ENCODE measurements around the gene CAMTA1. TPM values are rescaled to one million over a fixed set of nuclear protein-coding genes. Genes with fewer than 3 reads are reported as not detected.

Gene CAMTA1
- total RNA-seq, 4 donors from 2014 or later: 45.3 to 68.9 (median 62.0) TPM

- DNase-seq (ENCODE audit: low spot score): no peak
- TF ChIP-seq CTCF (IDR thresholded peaks at IDR 0.05): no peak
- ATAC-seq (ENCODE audit: low FRiP score): no peak
These were observed 37.5 kb downstream of the CAMTA1 start for GRCh38 chr1:6822530-6823359.

- ATAC-seq (ENCODE audit: low FRiP score) (no peak), DNase-seq (ENCODE audit: low spot score) (no peak)
- no peak for TF ChIP-seq CTCF (IDR thresholded peaks at IDR 0.05)
These were observed 38.5 kb downstream of the CAMTA1 start for GRCh38 chr1:6823793-6824192.

DNA sequence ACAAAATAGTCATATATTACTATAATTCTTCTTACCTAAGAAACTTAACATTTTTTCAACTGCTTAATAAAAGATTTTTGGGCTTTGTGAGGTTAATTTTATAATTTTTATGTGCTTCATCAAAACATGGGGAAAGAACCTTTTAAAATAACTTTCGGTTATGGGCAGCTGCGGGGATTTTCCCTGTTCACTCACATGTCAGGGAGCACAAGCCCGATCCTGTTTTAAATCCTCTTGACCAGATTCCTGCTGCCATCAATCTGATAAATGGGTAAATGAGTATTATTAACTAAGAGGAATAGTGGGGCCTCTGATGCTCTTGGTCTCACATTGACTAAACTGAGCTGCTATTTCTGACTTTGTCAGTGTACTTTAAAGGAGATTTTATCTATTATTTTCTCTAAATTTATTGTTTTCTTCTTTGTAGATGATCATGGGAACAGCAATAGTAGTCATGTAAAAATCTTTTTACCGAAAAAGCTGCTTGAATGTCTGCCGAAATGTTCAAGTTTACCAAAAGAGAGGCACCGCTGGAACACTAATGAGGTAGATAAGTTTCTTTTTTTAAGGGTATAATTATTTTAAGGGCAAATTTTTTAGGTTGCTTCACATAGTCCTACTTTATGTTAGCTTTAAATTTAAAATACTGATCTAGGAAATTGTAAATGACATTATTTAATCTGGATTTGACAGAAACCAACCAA is 39.6 kb downstream of the CAMTA1 start:
- DNase-seq (ENCODE audit: low spot score): no peak
- ATAC-seq (ENCODE audit: low FRiP score): no peak
- no peak for TF ChIP-seq CTCF (IDR thresholded peaks at IDR 0.05)

DNA sequence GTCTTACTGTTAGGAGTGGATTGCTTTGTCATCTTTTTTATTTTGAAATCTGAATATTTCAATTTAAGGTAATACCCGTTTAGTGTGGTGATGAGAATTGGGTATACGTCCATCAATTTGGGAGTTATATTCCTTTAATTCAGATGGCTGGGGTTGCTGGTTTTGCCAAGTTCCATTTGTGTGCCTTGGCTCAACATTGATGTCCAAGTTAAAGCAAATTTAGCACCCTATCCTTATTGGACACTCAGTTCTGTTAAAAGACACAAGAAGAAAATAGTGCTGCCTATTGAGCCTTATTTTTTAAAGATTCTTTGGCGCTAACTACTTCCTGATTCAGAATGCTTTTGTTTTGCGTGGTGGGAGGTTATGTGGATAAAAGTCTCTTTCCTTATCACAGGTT is 40.6 kb downstream of the CAMTA1 start:
- ATAC-seq (ENCODE audit: low FRiP score) (no peak), DNase-seq (ENCODE audit: low spot score) (no peak)
- TF ChIP-seq CTCF (IDR thresholded peaks at IDR 0.05): no peak

DNA sequence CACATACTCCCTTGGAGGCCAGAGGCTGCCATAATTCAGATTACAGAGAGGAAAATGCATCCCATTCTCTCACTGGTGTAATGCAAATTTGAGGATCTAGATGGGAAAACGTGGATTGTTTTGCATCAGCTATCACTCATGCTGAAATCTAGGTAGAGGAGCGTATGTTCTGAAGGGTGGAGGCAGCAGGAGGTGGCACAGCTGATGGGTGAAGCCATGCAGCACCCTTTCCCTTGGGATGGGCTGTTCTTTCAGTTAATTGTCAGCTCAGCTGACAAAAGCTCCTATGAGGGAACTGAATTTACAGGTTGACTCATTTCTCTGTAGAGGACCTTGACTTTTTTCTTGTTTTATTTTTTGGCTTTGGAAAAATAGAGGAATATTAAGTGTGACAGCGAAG is 41.8 kb downstream of the CAMTA1 start:
- no peak for DNase-seq (ENCODE audit: low spot score)
- ATAC-seq (ENCODE audit: low FRiP score): no peak
- TF ChIP-seq CTCF (IDR thresholded peaks at IDR 0.05): no peak

DNA sequence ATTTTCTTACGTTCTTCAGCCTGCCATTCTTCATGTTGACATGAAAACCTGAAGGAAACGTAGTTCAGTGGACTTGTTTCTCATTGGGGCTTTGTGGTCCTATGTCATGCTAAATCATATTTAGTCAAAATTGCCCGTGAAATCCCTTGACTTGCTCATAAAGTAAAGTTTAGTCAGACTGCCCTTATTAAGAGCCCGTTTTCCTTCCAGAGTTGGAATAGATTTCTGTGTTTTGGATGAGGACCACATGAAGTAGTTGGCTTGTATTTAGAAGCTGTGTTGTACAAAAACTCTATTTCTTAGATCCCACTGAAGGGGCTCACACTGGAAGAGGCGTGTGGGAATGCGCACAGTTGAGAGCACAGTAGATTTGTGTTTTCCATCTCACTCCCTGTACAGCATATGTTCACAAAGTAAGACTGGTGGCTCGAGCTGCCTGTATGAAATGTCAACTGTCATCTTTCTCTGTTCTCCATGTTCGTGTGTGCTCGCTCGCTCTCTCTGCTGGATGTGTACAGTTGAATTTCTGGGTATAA is 42.4 kb downstream of the CAMTA1 start:
- no peak for TF ChIP-seq CTCF (IDR thresholded peaks at IDR 0.05)
- no peak for DNase-seq (ENCODE audit: low spot score)
- ATAC-seq (ENCODE audit: low FRiP score): no peak

All from omental fat pad (tissue), 4 donors.